GM13976 (cell line): Measurements from ENCODE around the gene COA1.

Experiments used
- DNase-seq: peaks from one replicate; pipeline ENCODE4 v3.0.0; 2012; ENCODE audit warnings: low spot score
- CTCF ChIP-seq: IDR thresholded peaks from 2 replicates; pipeline ENCODE4 v1.5.1; 2012; ENCODE audit warnings: borderline replicate concordance, mild to moderate bottlenecking; ENCODE audit not compliant: insufficient read depth; ENCODE audit errors: extremely low read depth, missing control alignments, control extremely low read depth
- in situ Hi-C: fragments of 300-500 bp; cut with MboI; formaldehyde crosslinking; loops from one replicate; pipeline ENCODE4 v1.12.0; 2022; ENCODE audit warnings: low sequenced_read_pairs, mixed read lengths, inconsistent platforms; ENCODE audit not compliant: unreplicated experiment

Gene COA1

GRCh38 chr7:43625453-43625852 lies 103.9 kb downstream of the COA1 start:
- no peak for DNase-seq
- in situ Hi-C loops = no loop called here
- TF ChIP-seq CTCF = no peak

- in situ Hi-C loops = no loop called here
- no peak for TF ChIP-seq CTCF
- DNase-seq = no peak
Observed at GRCh38 chr7:43624156-43624555, 105.2 kb downstream of the COA1 start.

- DNase-seq = no peak
- in situ Hi-C loops = no loop called here
- TF ChIP-seq CTCF = no peak
Observed at GRCh38 chr7:43621729-43622448, 107.4 kb downstream of the COA1 start.

- in situ Hi-C loops = no loop called here
- no peak for DNase-seq
- TF ChIP-seq CTCF = no peak
Observed at GRCh38 chr7:43619213-43620012, 109.9 kb downstream of the COA1 start.

GRCh38 chr7:43618073-43618472 lies 111.2 kb downstream of the COA1 start:
- no peak for DNase-seq
- in situ Hi-C loops = no loop called here
- no peak for TF ChIP-seq CTCF

GRCh38 chr7:43616977-43617376 lies 112.3 kb downstream of the COA1 start:
- in situ Hi-C loops = no loop called here
- no peak for TF ChIP-seq CTCF
- DNase-seq = no peak
